Ovary (tissue), 3 donors: ENCODE data around the gene SON.

ENCODE experiments used
- CTCF ChIP-seq, 3 donors: fragments of 450-650 bp in 2 of 3; fragments of 200-600 bp in 1 of 3; IDR thresholded peaks; one replicate each; pipeline versions ENCODE4 v1.5.1 to v1.8.0; 2016 to 2022; ENCODE audit warnings: antibody characterized with exemption in 3 of 3, mild to moderate bottlenecking in 1 of 3
- POLR2A ChIP-seq: fragments of 450-650 bp; IDR thresholded peaks from one replicate; pipeline ENCODE4 v1.6.1; 2017; ENCODE audit warnings: antibody characterized with exemption, mild to moderate bottlenecking, moderate library complexity
- donor health status: DM: no; HTN: no; CAD: no.

- TF ChIP-seq CTCF (IDR thresholded peaks at IDR 0.05) (no peak), POLR2A (no peak)
Measured at GRCh38 chr21:33619726-33620125, 76.9 kb downstream of the SON start.
